ENCODE data around the gene SNAI1.

SNAI1 gene

GRCh38 chr20:49989234-49990065, 6.7 kb downstream of the SNAI1 start:
- TF ChIP-seq REST (IDR thresholded peaks at IDR 0.05; ENCODE audit: low read depth) (no peak), ZBTB7A (IDR thresholded peaks at IDR 0.05; ENCODE audit: low read depth) (no peak), RAD21 (IDR thresholded peaks at IDR 0.05; ENCODE audit: low read depth) (no peak), EP300 (IDR thresholded peaks at IDR 0.05; ENCODE audit: borderline replicate concordance) (no peak), FOXM1 (IDR thresholded peaks at IDR 0.05; ENCODE audit: borderline replicate concordance, low read depth) (no peak), CEBPB (IDR thresholded peaks at IDR 0.05) (no peak), TAF1 (IDR thresholded peaks at IDR 0.05; ENCODE audit: low read depth) (no peak), TEAD4 (IDR thresholded peaks at IDR 0.05) (no peak), EGR1 (IDR thresholded peaks at IDR 0.05) (no peak), NFIC (IDR thresholded peaks at IDR 0.05) (no peak), TCF12 (IDR thresholded peaks at IDR 0.05; ENCODE audit: low read depth) (no peak), MAX (IDR thresholded peaks at IDR 0.05) (no peak), YY1 (IDR thresholded peaks at IDR 0.05; ENCODE audit: low read depth) (no peak), USF1 (IDR thresholded peaks at IDR 0.05) (no peak), CREB1 (IDR thresholded peaks at IDR 0.05; ENCODE audit: low read depth) (no peak)

- TF ChIP-seq TEAD4 (IDR thresholded peaks at IDR 0.05) (no peak), CEBPB (IDR thresholded peaks at IDR 0.05) (no peak), EGR1 (IDR thresholded peaks at IDR 0.05) (no peak)
These were observed 7.5 kb downstream of the SNAI1 start for GRCh38 chr20:49990271-49990720.

GRCh38 chr20:49993301-49993751, 10.5 kb downstream of the SNAI1 start:
- TF ChIP-seq FOXM1 (IDR thresholded peaks at IDR 0.05; ENCODE audit: borderline replicate concordance, low read depth) (no peak), EGR1 (IDR thresholded peaks at IDR 0.05) (no peak), RAD21 (IDR thresholded peaks at IDR 0.05; ENCODE audit: low read depth) (no peak), TCF12 (IDR thresholded peaks at IDR 0.05; ENCODE audit: low read depth) (no peak), EP300 (IDR thresholded peaks at IDR 0.05; ENCODE audit: borderline replicate concordance) (no peak), NFIC (IDR thresholded peaks at IDR 0.05) (no peak), YY1 (IDR thresholded peaks at IDR 0.05; ENCODE audit: low read depth) (no peak), TEAD4 (IDR thresholded peaks at IDR 0.05) (no peak), CEBPB (IDR thresholded peaks at IDR 0.05) (no peak), ZBTB7A (IDR thresholded peaks at IDR 0.05; ENCODE audit: low read depth) (no peak), USF1 (IDR thresholded peaks at IDR 0.05) (no peak), REST (IDR thresholded peaks at IDR 0.05; ENCODE audit: low read depth) (no peak), CREB1 (IDR thresholded peaks at IDR 0.05; ENCODE audit: low read depth) (no peak), TAF1 (IDR thresholded peaks at IDR 0.05; ENCODE audit: low read depth) (no peak), MAX (IDR thresholded peaks at IDR 0.05) (no peak)

GRCh38 chr20:49995586-49995985, 12.8 kb downstream of the SNAI1 start:
- TF ChIP-seq CREB1 (IDR thresholded peaks at IDR 0.05; ENCODE audit: low read depth) (no peak), RAD21 (IDR thresholded peaks at IDR 0.05; ENCODE audit: low read depth) (no peak), NFIC (IDR thresholded peaks at IDR 0.05) (no peak), MAX (IDR thresholded peaks at IDR 0.05) (no peak), FOXM1 (IDR thresholded peaks at IDR 0.05; ENCODE audit: borderline replicate concordance, low read depth) (no peak), CEBPB (IDR thresholded peaks at IDR 0.05) (no peak), TCF12 (IDR thresholded peaks at IDR 0.05; ENCODE audit: low read depth) (no peak), TAF1 (IDR thresholded peaks at IDR 0.05; ENCODE audit: low read depth) (no peak), EGR1 (IDR thresholded peaks at IDR 0.05) (no peak), TEAD4 (IDR thresholded peaks at IDR 0.05) (no peak), ZBTB7A (IDR thresholded peaks at IDR 0.05; ENCODE audit: low read depth) (no peak), YY1 (IDR thresholded peaks at IDR 0.05; ENCODE audit: low read depth) (no peak), EP300 (IDR thresholded peaks at IDR 0.05; ENCODE audit: borderline replicate concordance) (no peak), USF1 (IDR thresholded peaks at IDR 0.05) (no peak), REST (IDR thresholded peaks at IDR 0.05; ENCODE audit: low read depth) (no peak)
